8988T (cell line): ENCODE results near the gene TBCE.

Experiments used
- DNase-seq: peaks from one replicate; pipeline ENCODE4 v3.0.0; 2011

TBCE gene

DNA sequence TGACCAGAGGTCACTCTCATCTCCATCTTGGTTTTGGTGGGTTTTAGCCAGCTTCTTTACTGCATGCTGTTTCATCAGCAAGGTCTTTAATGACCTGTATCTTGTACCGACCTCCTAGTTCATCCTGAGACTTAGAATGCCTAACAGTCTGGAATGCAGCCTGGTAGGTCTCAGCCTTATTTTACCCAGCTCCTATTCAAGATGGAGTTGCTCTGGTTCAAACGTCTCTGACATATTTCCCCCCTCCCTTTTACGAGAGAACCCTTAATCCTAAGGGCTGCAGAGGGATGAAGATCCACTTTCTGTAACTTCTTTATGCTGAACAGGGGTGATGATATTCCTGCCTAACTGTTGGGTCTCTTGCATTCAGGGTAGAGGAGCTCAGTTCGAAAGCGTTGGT lies 43.2 kb downstream of the TBCE start:
- no peak for DNase-seq

DNA sequence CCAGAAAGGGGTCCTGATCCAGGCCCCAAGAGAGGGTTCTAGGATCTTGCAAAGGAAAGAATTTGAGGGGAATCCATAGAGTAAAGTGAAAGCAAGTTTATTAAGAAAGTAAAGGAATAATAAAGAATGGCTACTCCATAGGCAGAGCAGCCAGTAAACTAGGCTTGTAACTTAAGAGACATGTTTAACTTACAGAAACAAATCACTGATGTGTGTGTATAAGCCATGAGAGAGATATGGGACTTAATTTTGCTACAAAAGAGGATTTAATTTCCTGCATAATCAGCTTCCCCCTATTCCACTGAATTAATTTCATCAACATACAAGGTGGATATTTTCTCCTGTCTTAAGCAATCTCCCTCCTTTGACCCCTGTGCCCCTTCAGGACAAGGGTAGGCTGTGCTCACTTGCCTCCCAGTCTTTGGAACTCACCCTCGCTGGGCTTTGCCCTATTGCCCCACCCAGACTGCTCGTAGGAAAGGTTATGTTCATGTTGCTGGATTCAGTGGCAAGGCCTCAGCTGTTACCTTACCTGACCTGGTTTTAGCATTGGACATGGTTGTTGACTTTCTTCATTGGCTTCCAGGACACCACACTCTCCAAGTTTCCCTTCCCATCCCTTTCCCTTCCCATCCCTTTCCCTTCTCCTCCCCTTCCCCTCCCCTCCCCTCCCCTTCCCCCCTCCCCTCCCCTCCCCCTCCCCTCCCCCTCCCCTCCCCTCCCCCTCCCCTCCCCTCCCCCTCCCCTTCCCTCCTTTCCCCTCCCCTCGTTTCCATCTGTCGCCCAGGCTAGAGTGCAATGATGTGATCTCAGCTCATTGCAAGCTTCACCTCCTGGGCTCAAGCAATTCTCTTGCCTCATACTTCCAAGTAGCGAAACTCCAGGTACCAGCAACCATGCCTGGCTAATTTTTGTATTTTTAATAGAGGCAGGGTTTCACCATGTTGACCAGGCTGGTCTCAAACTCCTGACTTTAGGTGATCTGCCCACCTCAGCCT lies 44.6 kb downstream of the TBCE start:
- no peak for DNase-seq

DNA sequence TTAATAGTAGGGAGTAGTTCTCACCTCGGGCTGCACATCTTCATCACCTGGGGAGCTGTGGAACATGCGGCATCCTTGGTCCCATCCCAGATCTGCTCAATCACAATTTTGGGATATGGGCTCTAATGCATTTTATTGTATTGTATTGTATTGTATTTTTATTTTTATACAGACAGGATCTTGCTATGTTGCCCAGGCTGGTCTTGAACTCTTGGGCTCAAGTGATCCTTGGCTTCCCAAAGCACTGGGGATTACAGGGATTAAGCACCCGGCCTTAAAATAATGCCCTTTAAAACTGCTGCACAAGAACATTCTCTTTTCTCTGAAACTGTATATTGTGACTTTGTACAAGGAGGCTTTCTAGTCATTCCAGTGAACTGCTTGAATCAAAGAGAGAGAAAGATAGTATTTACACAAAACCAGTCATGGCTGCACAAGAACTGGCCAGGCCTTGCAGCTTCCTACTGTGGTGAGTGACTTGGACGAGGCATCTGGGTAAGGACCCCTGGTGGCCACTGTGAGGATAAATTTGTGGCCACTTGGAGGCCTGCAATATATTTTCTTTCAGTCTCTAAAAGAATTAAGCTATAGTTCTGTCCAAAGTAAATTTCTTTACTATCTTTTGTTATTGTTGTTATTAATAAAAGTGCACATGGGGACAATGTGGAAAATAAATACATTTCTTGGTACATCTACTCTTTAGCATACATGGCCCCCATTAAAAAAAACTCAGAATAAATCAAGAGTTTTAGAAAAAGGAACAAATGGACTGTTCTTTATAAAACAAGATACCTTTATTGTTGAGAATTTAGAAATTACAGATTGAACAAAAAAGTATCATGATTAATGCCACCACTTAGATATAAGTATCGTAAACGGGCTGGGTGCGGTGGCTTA lies 48.0 kb downstream of the TBCE start:
- peak; percentile 46 for DNase-seq

DNA sequence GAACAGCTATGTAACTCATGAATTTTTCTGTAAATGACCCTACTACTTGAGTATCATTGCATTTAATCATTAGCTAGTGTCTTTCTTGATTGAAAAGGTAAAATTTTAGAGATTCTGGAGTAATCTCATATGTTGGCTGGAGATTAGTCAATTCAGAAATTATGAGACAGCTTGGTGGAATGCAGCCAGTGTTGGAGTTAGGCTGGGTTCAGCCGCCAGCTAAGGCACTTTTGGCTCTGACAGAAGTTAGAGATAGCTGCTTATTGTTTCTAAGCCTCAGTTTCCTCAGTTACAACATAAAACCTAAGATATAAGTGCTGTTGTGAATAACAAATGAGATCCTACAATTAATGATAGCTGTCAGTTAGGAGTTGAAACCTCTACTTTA lies 49.4 kb downstream of the TBCE start:
- no peak for DNase-seq

DNA sequence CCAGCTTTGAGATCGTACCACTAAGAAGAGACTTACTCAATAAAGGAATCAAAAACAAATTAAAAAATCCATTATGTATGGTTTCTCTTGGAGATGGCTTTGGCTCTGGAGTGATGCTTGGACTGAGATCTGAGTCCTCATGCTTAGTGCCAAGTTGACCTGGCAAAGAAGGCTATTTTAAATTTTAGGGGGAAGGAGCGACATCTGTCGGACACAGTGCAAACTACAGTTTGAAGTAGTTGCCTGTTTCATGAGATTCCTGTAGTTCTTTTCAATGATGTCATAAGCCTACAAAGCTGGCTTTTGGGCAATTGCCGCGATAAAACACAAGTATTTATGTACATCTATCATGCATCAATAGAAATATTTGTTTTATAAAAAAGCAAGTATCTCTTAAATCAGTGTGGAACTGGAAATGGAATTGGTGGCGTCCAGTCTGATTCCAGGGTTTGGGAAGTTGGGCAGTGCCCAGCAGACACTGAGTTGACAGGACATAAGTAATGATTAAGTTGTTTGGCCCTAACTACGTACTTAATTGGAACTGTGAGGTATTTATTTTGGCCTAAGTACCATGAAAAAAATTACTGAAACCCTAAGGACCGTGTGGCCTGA lies 50.0 kb downstream of the TBCE start:
- peak; percentile 56 for DNase-seq

DNA sequence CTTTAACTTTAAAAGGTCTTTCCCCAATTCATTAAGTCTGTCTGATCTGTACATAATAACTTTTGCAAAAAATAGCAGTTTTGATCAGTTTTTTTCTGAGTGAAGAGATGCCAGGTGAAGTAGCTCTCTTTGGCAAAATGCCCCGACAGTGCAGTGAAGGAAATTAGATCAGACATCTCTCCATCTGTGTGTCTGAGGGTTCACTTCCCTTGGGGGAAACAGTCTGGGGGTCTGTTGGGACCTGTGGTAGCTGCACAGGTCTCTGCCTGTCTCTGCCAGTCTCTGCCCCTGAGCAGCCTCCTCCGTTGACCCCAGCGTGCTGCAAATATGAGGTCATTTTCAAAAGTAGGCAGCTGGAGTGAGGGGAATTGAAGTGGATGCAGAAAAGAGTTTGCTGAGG lies 54.5 kb downstream of the TBCE start:
- no peak for DNase-seq

DNA sequence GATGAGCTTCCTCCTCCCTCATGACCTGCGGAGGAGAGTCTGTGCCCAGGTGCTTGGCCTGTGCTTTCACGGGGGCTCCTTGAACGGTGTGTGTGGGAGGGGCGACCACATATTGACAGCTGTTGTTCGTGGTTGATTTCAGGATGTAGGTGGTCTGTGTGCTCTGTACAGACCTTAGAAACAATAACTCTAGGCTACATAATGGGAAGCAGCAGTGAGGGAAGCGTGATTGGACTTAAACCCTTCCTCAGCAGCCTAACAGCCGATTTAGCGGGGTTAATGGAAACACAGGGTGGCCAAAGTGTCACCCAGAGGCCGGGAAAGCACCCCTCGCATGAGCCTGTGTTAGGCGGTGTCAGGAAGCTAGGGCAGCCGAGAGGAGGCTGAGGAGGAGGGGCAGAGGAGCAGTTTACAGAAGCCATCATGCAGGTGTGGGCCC lies 56.0 kb downstream of the TBCE start:
- no peak for DNase-seq

DNA sequence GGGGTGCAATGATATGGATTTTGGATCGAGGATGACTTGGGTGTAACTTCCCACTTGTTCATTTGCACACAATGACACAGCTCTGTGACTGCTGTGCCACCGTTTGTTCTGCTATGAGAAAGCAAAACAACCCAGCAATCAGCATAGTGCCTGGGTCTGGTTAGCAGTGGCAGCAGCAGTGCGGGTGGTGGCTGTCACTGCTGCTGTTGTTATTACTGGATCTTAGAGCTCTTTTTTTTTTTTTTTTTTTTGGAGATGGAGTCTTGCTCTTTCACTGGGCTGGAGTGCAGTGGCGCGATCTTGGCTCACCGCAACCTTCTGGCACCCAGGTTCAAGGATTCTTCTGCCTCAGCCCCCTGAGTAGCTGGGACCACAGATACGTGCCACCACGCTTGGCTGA lies 56.9 kb downstream of the TBCE start:
- no peak for DNase-seq

DNA sequence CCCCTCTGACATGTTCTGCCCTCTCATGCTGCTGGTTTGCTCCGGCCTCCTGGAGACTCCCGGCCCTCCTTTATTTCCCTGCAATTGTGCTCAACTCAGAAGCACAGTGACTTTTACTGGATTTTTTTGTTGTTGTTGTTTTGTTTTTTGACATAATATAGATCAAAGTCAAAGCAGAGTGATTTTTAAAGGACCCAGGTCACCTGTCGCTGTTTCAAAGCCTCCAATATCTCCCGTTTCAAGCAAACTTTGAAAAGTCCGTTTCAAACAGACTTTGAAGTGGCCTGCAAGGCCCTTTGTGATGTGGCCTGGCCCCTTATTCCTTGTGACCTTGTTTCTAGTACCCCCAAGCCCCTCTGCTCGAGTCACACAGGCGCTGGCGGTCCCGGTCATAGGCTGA lies 58.1 kb downstream of the TBCE start:
- DNase-seq: no peak

DNA sequence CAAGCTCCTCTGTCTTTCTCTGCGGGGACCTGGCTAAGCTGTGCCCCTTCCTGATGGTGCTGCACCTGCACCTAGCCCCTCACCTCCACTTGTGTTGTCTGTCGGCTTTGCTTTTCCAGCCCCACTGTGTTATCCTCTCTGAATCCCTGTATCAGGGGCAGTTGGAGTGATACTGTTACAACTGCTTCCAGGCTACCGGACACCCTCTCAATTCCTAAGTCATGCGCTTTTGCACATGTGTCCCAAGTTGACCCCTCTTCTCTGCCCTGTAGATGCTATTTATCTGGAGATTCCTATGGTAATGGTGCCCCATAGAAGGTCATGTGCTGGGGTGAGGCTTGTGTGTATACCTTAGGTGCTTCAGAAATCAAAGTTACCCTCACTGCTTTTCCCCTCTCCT lies 58.9 kb downstream of the TBCE start:
- no peak for DNase-seq

DNA sequence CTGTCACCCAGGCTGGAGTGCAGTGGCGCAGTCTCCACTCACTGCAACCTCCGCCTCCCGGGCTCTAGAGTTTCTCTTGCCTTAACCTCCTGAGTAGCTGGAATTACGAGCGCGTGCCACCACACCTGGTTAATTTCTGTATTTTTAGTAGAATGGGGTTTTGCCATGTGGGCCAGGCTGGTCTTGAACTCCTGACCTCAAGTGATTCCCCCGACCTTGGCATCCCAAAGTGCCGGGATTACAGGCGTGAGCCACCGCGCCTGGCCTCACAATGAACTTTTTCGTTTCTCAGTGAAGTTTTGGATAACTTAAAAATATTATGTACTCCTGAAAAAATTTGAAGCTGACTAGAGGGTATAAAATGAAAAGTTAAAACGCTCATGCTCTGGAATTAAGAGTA lies 59.5 kb downstream of the TBCE start:
- no peak for DNase-seq

DNA sequence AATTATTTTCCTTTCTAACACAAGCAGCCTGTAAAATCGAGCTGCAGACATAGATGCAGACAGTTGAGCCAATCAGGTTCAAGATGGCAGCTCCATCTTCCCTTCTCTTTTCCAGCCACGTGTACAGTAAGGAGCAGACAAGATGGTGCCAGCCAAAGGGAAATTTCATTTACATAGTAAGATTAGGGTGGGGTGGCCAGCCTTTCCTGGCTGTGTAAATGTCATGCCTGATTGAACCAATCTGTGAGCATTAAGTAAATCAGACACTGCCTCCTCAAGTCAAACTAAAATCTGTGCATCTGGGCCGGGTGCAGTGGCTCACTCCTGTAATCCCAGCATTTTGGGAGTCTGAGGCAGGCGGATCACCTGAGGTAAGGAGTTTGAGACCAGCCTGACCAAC lies 60.2 kb downstream of the TBCE start:
- DNase-seq: no peak

DNA sequence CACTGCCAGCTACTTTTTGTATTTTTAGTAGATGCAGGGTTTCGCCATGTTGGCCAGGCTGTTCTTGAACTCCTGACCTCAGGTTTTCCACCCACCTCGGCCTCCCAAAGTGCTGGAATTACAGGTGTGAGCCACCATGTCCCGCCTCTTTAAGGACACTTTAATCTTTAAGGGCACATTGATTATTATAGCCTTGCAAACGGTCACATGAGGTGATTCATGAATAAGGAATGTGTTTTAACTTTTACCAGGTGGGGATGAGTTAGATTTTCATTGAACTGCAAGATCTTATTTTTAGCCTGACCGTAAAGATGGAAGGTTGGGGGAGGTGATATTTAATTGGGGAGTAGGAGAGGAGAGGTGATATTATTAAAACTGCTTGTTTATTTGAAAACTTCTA lies 61.9 kb downstream of the TBCE start:
- no peak for DNase-seq

DNA sequence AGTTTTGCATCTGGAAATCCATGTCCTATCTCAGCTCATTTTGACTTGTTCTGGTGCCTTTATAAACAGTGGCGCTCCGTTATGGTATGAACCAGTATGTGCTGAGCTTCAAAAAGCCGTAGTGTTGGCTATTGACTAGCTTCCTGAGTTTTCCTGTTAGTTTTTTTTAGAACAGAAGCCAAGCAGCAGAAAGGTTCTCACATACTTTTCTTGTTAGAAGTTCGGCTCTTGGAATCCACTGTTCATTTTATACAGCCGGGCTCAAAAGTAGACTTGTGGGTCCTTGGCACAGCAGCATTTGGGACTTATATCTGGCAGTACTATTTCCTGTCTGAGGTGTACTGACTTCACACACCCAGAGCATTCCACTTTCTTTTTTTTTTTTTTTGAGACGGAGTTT lies 63.8 kb downstream of the TBCE start:
- no peak for DNase-seq

DNA sequence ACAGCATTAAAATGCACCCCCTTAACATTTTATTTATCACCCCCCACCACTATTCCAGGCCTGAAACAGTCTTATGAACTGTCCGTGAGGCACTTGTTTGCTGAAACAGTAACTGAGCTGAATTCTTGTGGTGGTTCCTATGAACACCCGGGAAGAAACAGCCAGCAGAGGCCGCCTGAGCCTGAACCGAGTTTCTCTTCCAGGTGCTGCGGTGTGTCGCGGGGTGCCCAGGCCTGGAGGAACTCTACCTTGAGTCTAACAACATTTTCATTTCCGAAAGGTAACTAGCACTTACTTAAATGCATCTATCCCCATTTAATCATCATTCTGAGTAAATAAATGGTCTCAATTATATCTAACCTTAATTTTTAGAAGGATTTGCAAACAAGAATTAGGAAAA lies 66.8 kb downstream of the TBCE start:
- peak; percentile 28 for DNase-seq

DNA sequence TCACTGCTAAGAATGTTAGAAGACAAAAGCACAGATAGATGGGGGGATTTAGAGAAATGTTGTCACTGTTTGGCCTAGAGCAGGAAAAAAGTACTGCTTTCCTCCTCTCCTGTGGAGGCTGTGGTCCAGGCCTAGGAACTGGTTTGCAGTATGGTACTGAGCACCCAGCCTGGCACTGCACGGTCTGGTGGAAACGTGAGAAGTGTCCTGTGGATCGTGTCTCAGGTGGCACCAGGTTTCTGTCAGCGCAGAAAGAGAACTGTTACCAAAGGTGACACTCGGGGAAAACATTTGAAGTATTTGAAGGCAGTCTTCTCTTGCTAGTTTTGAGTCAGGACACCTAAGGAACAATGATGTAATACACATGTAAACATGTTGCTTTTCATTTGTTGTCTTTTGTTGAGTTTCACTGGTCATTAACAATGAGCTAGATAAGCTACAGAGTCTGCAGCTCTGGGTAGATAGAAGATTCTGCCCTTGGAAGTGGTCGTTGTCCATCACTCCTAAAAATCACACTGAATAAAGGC lies 74.0 kb downstream of the TBCE start:
- DNase-seq: no peak

DNA sequence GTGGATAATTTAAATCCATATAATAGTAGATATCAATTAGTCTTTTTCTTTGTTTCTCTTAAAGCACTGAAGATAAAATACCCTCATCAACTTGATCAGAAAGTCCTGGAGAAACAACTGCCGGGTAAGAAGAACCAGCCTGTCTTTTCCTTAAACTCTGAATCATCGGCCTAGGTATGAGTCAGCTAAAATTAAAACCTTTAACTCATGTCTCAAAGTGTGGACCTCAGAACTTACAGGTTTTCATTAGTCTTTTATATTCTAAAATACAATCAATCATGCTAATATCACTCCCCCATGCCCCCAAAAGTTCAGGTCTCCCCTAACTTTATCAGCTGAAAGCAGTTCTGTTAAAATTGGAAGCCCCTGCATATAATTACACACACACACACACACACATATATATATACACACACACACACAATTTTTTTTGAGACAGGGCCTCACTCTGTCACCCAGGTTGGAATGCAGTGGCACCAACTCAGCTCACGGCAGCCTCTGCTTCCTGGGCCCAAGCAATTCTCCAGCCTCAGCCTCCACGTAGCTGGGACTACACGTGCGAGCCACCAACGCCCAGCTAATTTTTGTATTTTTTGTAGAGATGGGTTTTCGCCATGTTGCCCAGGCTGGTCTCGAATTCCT lies 75.7 kb downstream of the TBCE start:
- no peak for DNase-seq

DNA sequence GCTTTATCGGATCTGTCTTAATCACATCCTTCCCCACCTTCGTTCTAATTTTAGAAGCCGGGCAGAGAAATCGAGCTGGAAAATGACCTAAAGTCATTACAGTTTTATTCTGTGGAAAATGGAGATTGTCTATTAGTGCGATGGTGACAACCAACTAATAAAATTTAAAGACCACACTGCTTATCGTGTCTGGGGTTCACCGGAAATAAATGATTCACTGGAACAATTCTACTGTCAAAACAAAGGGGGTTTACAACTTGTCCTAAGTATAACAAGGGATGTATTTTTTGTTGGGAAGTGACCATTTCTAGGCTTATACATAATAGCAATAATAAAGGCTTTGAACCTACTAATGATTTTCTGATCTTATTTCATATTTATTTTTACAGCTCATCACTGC lies 81.4 kb downstream of the TBCE start:
- no peak for DNase-seq

DNA sequence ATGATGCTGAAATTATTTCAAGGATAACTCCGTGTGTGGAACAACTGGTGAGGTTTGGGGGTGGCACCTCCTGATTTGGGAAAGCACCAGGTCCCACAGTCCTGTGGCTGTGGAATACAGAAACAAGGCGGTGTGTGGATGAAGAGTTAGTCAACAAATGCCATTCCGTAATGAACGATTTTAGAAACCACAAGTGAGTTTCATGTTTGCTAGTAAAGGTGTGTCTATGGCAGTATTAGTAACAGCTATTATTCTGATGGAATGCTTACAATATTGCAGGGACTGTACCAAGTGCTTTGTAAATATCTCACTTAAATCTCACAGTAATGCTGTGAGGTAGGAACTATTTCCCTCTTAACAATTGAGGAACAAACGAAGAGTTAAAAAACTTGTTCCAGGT lies 83.2 kb downstream of the TBCE start:
- no peak for DNase-seq

DNA sequence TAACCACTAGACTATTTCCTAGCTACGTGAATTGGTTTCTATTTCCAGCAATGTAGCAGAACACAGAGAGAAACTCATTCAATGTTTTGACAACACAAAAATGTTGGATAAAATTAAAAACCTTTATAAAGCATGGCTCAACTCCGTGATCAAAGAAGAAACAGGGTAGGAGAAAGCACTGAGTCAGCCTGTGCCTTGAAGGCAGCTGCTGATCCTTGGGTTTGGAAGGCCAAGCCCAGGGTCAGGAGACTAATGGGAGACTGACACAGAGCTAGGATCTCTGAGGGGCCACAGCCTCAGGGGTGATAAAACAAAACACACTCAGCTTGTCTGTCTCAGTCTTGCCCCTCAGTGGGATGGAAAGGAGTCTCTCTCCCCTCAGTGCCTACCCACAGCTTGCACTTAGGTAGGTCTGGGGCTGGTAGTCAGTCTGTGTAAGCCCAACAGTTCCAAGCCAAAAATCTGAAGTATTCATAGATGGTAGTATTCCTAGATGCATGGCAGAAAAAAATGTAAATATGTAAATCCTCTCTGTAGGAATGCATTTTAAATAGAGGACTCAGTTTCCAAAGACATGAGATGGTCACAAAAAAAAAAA lies 83.8 kb downstream of the TBCE start:
- DNase-seq: no peak

DNA sequence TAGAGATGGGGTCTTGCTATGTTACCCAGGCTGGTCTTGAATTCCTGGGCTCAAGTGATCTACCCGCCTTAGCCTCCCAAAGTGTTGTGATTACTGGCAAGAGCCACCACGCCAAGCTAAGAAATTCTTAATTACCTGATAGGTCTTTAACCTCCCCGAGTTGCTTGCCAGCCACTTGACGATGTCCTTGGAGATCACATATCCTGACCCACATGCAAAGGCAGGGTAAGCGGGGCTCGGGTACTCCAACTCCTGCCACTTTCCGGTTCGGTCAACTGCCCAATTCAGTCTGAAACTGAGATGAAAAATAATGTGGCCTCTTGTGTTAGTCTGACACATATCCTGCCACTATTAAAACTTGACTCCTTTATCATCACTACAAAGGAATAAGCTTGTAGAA lies 86.8 kb downstream of the TBCE start:
- DNase-seq: no peak

DNA sequence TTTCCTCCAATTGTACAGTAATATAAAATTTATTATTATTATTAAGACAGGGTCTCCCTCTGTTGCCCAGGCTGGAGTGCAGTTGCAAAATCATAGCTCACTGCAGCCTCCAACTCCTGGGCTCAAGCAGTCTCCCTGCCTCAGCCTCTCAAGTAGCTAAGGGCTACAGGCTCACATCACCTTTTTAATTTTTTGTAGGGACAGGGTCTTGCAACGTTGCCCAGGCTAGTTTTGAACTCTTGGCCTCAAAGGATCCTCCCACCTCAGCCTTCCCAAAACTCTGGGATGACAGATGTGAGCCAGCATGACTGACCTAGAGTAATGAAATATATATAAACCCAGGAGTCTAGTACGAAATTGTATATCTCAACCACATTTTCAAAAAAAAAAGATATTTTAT lies 87.9 kb downstream of the TBCE start:
- no peak for DNase-seq
